DND-41 (cell line): ENCODE measurements around the gene NEK10.

Experiments
- EZH2 ChIP-seq: IDR thresholded peaks from 3 replicates; pipeline ENCODE4 v1.6.1; 2012; ENCODE audit warnings: borderline replicate concordance, low read depth, mild to moderate bottlenecking, moderate library complexity, low read length, inconsistent platforms; ENCODE audit not compliant: severe bottlenecking
- TF ChIP-seq, protein P1 (sequence below): IDR thresholded peaks from 2 replicates; pipeline ENCODE4 v1.5.1; 2012; ENCODE audit warnings: borderline replicate concordance, low read length, moderate library complexity, mild to moderate bottlenecking; ENCODE audit not compliant: poor library complexity, severe bottlenecking; ENCODE audit errors: extremely low read depth

DNA sequence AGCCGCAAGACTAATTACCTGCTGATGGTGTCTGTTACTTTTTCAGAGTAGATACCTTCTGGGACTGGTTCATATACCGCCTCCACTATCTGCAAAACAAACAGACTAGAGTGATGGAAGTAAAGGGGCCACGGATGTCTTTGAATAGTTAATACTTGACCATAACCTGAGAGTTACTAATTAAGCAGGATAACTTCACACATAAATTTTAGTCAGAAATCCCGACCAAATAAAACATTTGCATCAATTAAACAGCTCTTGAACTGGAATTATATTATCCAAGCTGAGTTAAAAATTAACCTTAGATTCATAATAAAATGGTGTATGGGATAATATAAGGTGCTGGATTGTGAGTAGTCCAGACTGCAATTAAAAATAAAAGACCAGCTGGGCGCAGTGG lies 167.7 kb downstream of the NEK10 start:
- TF ChIP-seq, protein P1, sequence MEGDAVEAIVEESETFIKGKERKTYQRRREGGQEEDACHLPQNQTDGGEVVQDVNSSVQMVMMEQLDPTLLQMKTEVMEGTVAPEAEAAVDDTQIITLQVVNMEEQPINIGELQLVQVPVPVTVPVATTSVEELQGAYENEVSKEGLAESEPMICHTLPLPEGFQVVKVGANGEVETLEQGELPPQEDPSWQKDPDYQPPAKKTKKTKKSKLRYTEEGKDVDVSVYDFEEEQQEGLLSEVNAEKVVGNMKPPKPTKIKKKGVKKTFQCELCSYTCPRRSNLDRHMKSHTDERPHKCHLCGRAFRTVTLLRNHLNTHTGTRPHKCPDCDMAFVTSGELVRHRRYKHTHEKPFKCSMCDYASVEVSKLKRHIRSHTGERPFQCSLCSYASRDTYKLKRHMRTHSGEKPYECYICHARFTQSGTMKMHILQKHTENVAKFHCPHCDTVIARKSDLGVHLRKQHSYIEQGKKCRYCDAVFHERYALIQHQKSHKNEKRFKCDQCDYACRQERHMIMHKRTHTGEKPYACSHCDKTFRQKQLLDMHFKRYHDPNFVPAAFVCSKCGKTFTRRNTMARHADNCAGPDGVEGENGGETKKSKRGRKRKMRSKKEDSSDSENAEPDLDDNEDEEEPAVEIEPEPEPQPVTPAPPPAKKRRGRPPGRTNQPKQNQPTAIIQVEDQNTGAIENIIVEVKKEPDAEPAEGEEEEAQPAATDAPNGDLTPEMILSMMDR = no peak
- no peak for TF ChIP-seq EZH2
